Measurements from ENCODE around the gene PPP1R14C.

PPP1R14C gene

DNA sequence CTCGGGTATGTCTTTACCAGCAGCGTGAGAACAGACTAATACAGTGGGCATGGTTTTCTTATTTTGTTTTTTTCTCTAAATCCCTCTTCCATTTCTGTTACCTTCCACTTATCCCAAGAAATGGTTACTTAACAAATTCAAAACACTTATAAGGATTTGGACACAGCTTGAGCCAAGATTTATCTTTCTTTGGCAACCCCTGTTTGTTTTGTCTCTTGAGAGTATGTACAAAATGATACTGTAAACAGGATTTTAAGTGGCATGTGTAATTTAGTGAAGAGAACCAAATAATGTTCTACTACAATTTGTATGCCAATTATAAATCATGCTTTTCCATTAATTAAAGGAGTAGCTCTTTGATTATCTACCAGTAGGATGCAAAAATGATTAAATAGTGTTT lies 51.4 kb downstream of the PPP1R14C start:
- H3K9me3 ChIP-seq (ENCODE audit: control insufficient read depth in 2 of 2, low read length in 2 of 2) = no peaks in the 10 kb centered on the region
- H3K4me1 ChIP-seq (ENCODE audit: control insufficient read depth, insufficient read depth, low read length) = no peaks in the 10 kb centered on the region
- no peaks in the 10 kb centered on the region for H3K36me3 ChIP-seq (ENCODE audit: control insufficient read depth in 2 of 2, insufficient read depth in 2 of 2, low read length in 2 of 2)
- peaks cover 2 to 3% of the 10 kb centered on the region in 2 donors for H3K27me3 ChIP-seq (ENCODE audit: control insufficient read depth in 1 of 2, insufficient read depth in 2 of 2, low read length in 2 of 2)
- H3K4me3 ChIP-seq (ENCODE audit: low read length in 2 of 2) = no peak overlapping the region
- H3K27ac ChIP-seq (ENCODE audit: low read length) = no peak overlapping the region
- H3K9ac ChIP-seq (ENCODE audit: low read length in 2 of 2) = no peak overlapping the region

DNA sequence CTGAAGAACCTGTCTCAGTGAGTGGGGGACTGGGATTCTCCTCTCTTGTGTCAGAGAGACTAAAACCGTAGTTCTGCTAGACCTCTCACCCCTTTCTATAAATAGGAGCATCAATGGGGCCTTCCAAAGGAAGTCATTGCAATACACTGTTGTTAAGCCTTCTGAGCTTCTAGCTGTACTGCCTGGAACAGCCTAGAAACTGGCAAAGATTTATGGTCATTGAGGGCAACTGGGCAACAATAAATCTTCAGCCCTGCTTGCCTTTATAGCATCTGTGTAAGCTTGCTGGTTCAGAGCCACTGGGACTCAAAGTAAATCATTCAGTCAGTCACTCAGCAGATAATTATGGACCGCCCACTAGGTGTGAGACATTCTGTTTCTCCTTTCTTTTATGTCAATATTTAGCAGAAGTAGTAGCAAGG lies 53.2 kb downstream of the PPP1R14C start:
- Histone ChIP-seq H3K27ac (ENCODE audit: low read length) (no peak overlapping the region), H3K9ac (ENCODE audit: low read length in 2 of 2) (no peak overlapping the region), H3K4me1 (ENCODE audit: control insufficient read depth, insufficient read depth, low read length) (no peaks in the 10 kb centered on the region), H3K27me3 (ENCODE audit: control insufficient read depth in 1 of 2, insufficient read depth in 2 of 2, low read length in 2 of 2) (peaks cover 2 to 3% of the 10 kb centered on the region in 2 donors), H3K36me3 (ENCODE audit: control insufficient read depth in 2 of 2, insufficient read depth in 2 of 2, low read length in 2 of 2) (no peaks in the 10 kb centered on the region), H3K4me3 (ENCODE audit: low read length in 2 of 2) (no peak overlapping the region), H3K9me3 (ENCODE audit: control insufficient read depth in 2 of 2, low read length in 2 of 2) (no peaks in the 10 kb centered on the region)

GRCh38 chr6:150196942-150197745 lies 54.3 kb downstream of the PPP1R14C start:
- no peaks in the 10 kb centered on the region for H3K9me3 ChIP-seq (ENCODE audit: control insufficient read depth in 2 of 2, low read length in 2 of 2)
- no peaks in the 10 kb centered on the region for H3K36me3 ChIP-seq (ENCODE audit: control insufficient read depth in 2 of 2, insufficient read depth in 2 of 2, low read length in 2 of 2)
- H3K9ac ChIP-seq (ENCODE audit: low read length in 2 of 2) = no peak overlapping the region
- no peak overlapping the region for H3K27ac ChIP-seq (ENCODE audit: low read length)
- H3K4me1 ChIP-seq (ENCODE audit: control insufficient read depth, insufficient read depth, low read length) = no peaks in the 10 kb centered on the region
- H3K27me3 ChIP-seq (ENCODE audit: control insufficient read depth in 1 of 2, insufficient read depth in 2 of 2, low read length in 2 of 2) = peaks cover 2 to 3% of the 10 kb centered on the region in 2 donors
- no peak overlapping the region for H3K4me3 ChIP-seq (ENCODE audit: low read length in 2 of 2)

DNA sequence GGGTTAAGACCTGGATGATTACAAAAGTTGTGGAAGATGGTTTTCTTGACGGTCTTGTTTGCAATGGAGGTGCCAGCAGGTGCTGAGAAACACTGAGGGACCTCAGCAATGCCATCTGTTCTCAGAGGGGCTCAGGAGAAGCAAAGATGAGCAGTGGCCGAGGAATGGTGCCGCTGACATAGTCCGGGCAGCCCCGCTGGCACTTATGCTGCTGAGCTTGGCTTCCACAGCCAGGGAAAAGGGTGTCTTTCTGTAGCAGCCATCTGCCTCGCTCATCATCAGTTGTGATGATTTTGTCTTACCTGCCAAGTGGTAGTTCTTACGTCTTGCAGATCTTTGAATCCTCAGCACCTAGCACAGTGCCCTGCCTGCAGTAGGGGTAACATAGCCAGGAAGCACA lies 55.7 kb downstream of the PPP1R14C start:
- H3K4me3 ChIP-seq (ENCODE audit: low read length in 2 of 2) = no peak overlapping the region
- no peak overlapping the region for H3K27ac ChIP-seq (ENCODE audit: low read length)
- H3K4me1 ChIP-seq (ENCODE audit: control insufficient read depth, insufficient read depth, low read length) = no peaks in the 10 kb centered on the region
- no peaks in the 10 kb centered on the region for H3K9me3 ChIP-seq (ENCODE audit: control insufficient read depth in 2 of 2, low read length in 2 of 2)
- H3K9ac ChIP-seq (ENCODE audit: low read length in 2 of 2) = no peak overlapping the region
- H3K27me3 ChIP-seq (ENCODE audit: control insufficient read depth in 1 of 2, insufficient read depth in 2 of 2, low read length in 2 of 2) = no peaks in the 10 kb centered on the region
- no peaks in the 10 kb centered on the region for H3K36me3 ChIP-seq (ENCODE audit: control insufficient read depth in 2 of 2, insufficient read depth in 2 of 2, low read length in 2 of 2)

DNA sequence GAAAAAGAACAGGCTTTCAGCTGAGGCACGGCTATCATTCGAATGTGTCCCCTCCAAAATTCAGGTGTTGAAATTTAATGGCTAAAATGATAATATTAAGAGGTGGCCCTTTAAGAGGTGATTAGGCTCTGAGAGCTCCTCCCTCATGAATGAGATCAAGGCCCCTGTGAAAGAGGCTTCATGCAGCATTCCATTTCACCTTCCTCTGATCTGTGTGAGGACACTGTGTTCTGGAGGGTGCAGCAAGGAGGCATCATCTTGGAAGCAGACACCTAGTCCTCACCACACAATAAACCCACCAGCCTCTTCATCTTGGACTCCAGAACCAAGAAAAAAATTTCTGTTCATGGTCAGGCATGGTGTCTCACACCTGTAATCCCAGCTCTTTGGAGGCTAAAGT lies 56.4 kb downstream of the PPP1R14C start:
- H3K36me3 ChIP-seq (ENCODE audit: control insufficient read depth in 2 of 2, insufficient read depth in 2 of 2, low read length in 2 of 2) = no peaks in the 10 kb centered on the region
- no peak overlapping the region for H3K9ac ChIP-seq (ENCODE audit: low read length in 2 of 2)
- H3K4me1 ChIP-seq (ENCODE audit: control insufficient read depth, insufficient read depth, low read length) = no peaks in the 10 kb centered on the region
- H3K9me3 ChIP-seq (ENCODE audit: control insufficient read depth in 2 of 2, low read length in 2 of 2) = no peaks in the 10 kb centered on the region
- H3K27ac ChIP-seq (ENCODE audit: low read length) = no peak overlapping the region
- no peak overlapping the region for H3K4me3 ChIP-seq (ENCODE audit: low read length in 2 of 2)
- no peaks in the 10 kb centered on the region for H3K27me3 ChIP-seq (ENCODE audit: control insufficient read depth in 1 of 2, insufficient read depth in 2 of 2, low read length in 2 of 2)

- Histone ChIP-seq H3K4me1 (ENCODE audit: control insufficient read depth, insufficient read depth, low read length) (no peaks in the 10 kb centered on the region), H3K27me3 (ENCODE audit: control insufficient read depth in 1 of 2, insufficient read depth in 2 of 2, low read length in 2 of 2) (no peaks in the 10 kb centered on the region), H3K9ac (ENCODE audit: low read length in 2 of 2) (no peak overlapping the region), H3K4me3 (ENCODE audit: low read length in 2 of 2) (no peak overlapping the region), H3K27ac (ENCODE audit: low read length) (no peak overlapping the region), H3K9me3 (ENCODE audit: control insufficient read depth in 2 of 2, low read length in 2 of 2) (no peaks in the 10 kb centered on the region), H3K36me3 (ENCODE audit: control insufficient read depth in 2 of 2, insufficient read depth in 2 of 2, low read length in 2 of 2) (no peaks in the 10 kb centered on the region)
Observed at GRCh38 chr6:150200428-150201100, 57.7 kb downstream of the PPP1R14C start.

- Histone ChIP-seq H3K9me3 (ENCODE audit: control insufficient read depth in 2 of 2, low read length in 2 of 2) (no peaks in the 10 kb centered on the region), H3K9ac (ENCODE audit: low read length in 2 of 2) (no peak overlapping the region), H3K27ac (ENCODE audit: low read length) (no peak overlapping the region), H3K36me3 (ENCODE audit: control insufficient read depth in 2 of 2, insufficient read depth in 2 of 2, low read length in 2 of 2) (no peaks in the 10 kb centered on the region), H3K4me3 (ENCODE audit: low read length in 2 of 2) (no peak overlapping the region), H3K27me3 (ENCODE audit: control insufficient read depth in 1 of 2, insufficient read depth in 2 of 2, low read length in 2 of 2) (no peaks in the 10 kb centered on the region), H3K4me1 (ENCODE audit: control insufficient read depth, insufficient read depth, low read length) (no peaks in the 10 kb centered on the region)
Observed at GRCh38 chr6:150201285-150201684, 58.4 kb downstream of the PPP1R14C start.

- H3K4me1 ChIP-seq (ENCODE audit: control insufficient read depth, insufficient read depth, low read length) = no peaks in the 10 kb centered on the region
- H3K36me3 ChIP-seq (ENCODE audit: control insufficient read depth in 2 of 2, insufficient read depth in 2 of 2, low read length in 2 of 2) = no peaks in the 10 kb centered on the region
- H3K27ac ChIP-seq (ENCODE audit: low read length) = no peak overlapping the region
- no peak overlapping the region for H3K4me3 ChIP-seq (ENCODE audit: low read length in 2 of 2)
- no peaks in the 10 kb centered on the region for H3K27me3 ChIP-seq (ENCODE audit: control insufficient read depth in 1 of 2, insufficient read depth in 2 of 2, low read length in 2 of 2)
- H3K9ac ChIP-seq (ENCODE audit: low read length in 2 of 2) = no peak overlapping the region
- H3K9me3 ChIP-seq (ENCODE audit: control insufficient read depth in 2 of 2, low read length in 2 of 2) = no peaks in the 10 kb centered on the region
Observed at GRCh38 chr6:150201772-150202329, 59.0 kb downstream of the PPP1R14C start.

GRCh38 chr6:150202404-150202803 lies 59.6 kb downstream of the PPP1R14C start:
- no peak overlapping the region for H3K27ac ChIP-seq (ENCODE audit: low read length)
- no peaks in the 10 kb centered on the region for H3K4me1 ChIP-seq (ENCODE audit: control insufficient read depth, insufficient read depth, low read length)
- H3K9ac ChIP-seq (ENCODE audit: low read length in 2 of 2) = no peak overlapping the region
- no peaks in the 10 kb centered on the region for H3K36me3 ChIP-seq (ENCODE audit: control insufficient read depth in 2 of 2, insufficient read depth in 2 of 2, low read length in 2 of 2)
- H3K9me3 ChIP-seq (ENCODE audit: control insufficient read depth in 2 of 2, low read length in 2 of 2) = no peaks in the 10 kb centered on the region
- no peak overlapping the region for H3K4me3 ChIP-seq (ENCODE audit: low read length in 2 of 2)
- H3K27me3 ChIP-seq (ENCODE audit: control insufficient read depth in 1 of 2, insufficient read depth in 2 of 2, low read length in 2 of 2) = no peaks in the 10 kb centered on the region

DNA sequence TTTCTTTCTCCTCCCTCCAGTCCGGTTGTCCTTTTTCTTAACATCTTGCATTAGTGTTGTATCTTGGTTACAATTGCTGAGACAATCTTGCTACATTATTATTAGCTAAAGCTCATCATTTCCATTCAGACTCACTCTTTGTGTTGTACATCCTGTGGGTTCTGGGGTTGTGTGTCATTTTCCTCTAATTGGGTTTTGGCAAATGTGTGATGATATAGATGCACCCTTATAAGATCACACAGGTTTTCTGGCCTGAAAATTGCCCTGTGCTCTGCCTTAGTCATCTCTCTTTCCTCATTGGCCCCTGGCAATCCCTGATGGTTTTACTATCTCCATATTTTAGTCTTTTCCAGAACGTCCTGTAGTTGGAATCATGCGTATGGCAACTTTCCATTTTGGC lies 60.1 kb downstream of the PPP1R14C start:
- H3K27ac ChIP-seq (ENCODE audit: low read length) = no peak overlapping the region

DNA sequence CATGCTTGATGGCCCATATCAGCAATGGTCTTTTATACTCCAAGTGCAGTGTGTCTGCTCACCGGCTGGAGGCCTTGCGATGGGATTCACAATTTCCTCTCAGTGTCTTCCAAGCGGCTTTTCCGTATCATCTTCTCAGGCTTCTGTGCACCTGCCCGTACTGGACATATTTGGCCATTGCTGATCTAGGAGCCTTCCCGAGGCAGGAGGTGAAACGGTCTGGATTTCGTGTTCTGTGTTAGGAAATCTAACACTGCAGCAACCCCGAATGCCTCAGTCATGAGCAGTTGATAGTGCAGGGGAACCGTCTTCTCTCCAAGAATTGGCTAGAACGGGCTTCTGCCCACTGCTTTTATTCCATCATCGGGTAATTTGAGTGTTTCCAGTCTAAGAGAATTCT lies 60.5 kb downstream of the PPP1R14C start:
- H3K4me3 ChIP-seq (ENCODE audit: low read length in 2 of 2) = no peak overlapping the region
- H3K4me1 ChIP-seq (ENCODE audit: control insufficient read depth, insufficient read depth, low read length) = no peaks in the 10 kb centered on the region
- no peaks in the 10 kb centered on the region for H3K9me3 ChIP-seq (ENCODE audit: control insufficient read depth in 2 of 2, low read length in 2 of 2)
- no peaks in the 10 kb centered on the region for H3K36me3 ChIP-seq (ENCODE audit: control insufficient read depth in 2 of 2, insufficient read depth in 2 of 2, low read length in 2 of 2)
- H3K27ac ChIP-seq (ENCODE audit: low read length) = no peak overlapping the region
- H3K27me3 ChIP-seq (ENCODE audit: control insufficient read depth in 1 of 2, insufficient read depth in 2 of 2, low read length in 2 of 2) = no peaks in the 10 kb centered on the region
- H3K9ac ChIP-seq (ENCODE audit: low read length in 2 of 2) = no peak overlapping the region

More for the DNA sequence above, 60.1 kb downstream of the PPP1R14C start:
- Histone ChIP-seq H3K36me3 (ENCODE audit: control insufficient read depth in 2 of 2, insufficient read depth in 2 of 2, low read length in 2 of 2) (no peaks in the 10 kb centered on the region), H3K9me3 (ENCODE audit: control insufficient read depth in 2 of 2, low read length in 2 of 2) (no peaks in the 10 kb centered on the region), H3K9ac (ENCODE audit: low read length in 2 of 2) (no peak overlapping the region), H3K4me1 (ENCODE audit: control insufficient read depth, insufficient read depth, low read length) (no peaks in the 10 kb centered on the region), H3K4me3 (ENCODE audit: low read length in 2 of 2) (no peak overlapping the region), H3K27me3 (ENCODE audit: control insufficient read depth in 1 of 2, insufficient read depth in 2 of 2, low read length in 2 of 2) (no peaks in the 10 kb centered on the region)

Data from stomach smooth muscle (tissue), 2 donors.